SK-N-SH treated with all-trans-retinoic acid at 6 μM for 48 hours (cell line): ENCODE measurements around the gene HOXD8.

Experiments used
- ATAC-seq: fragments of 200-7000 bp; cut with Tn5 transposase; 3 replicates; pipeline ENCODE4 v1.9.1; 2020; ENCODE audit warnings: mild to moderate bottlenecking, moderate library complexity
- BACH2 ChIP-seq: fragments of 250-450 bp; sonication (Bioruptor Pico); IDR thresholded peaks from 2 replicates; pipeline ENCODE4 v1.9.0; 2021; ENCODE audit warnings: mild to moderate bottlenecking, borderline replicate concordance
- CREB5 ChIP-seq: fragments of 250-450 bp; sonication (Bioruptor Pico); IDR thresholded peaks from 2 replicates; pipeline ENCODE4 v1.5.1; 2020; ENCODE audit warnings: low read depth, mild to moderate bottlenecking, moderate library complexity
- ESRRG ChIP-seq: fragments of 250-450 bp; sonication (Bioruptor Pico); IDR thresholded peaks from 2 replicates; pipeline ENCODE4 v1.6.1; 2021; ENCODE audit warnings: mild to moderate bottlenecking
- GLIS3 ChIP-seq: fragments of 250-450 bp; sonication (Bioruptor Pico); IDR thresholded peaks from 2 replicates; pipeline ENCODE4 v1.5.0; 2020; ENCODE audit warnings: mild to moderate bottlenecking, moderate library complexity
- ISL1 ChIP-seq: fragments of 250-450 bp; sonication (Bioruptor Pico); IDR thresholded peaks from 2 replicates; pipeline ENCODE4 v2.1.2; 2022; ENCODE audit warnings: mild to moderate bottlenecking, moderate library complexity
- PATZ1 ChIP-seq: fragments of 250-450 bp; sonication (Bioruptor Pico); IDR thresholded peaks from 2 replicates; pipeline ENCODE4 v1.8.0; 2020; ENCODE audit warnings: mild to moderate bottlenecking, moderate library complexity, borderline replicate concordance
- RARB ChIP-seq: fragments of 250-450 bp; sonication (Bioruptor Pico); IDR thresholded peaks from 2 replicates; pipeline ENCODE4 v1.8.0; 2021; ENCODE audit warnings: mild to moderate bottlenecking, moderate library complexity
- SNAI2 ChIP-seq: fragments of 250-450 bp; sonication (Bioruptor Pico); IDR thresholded peaks from 2 replicates; pipeline ENCODE4 v1.5.0; 2020; ENCODE audit warnings: mild to moderate bottlenecking, moderate library complexity
- TCF4 ChIP-seq: fragments of 250-450 bp; sonication (Bioruptor Pico); IDR thresholded peaks from 2 replicates; pipeline ENCODE4 v1.8.0; 2021; ENCODE audit warnings: mild to moderate bottlenecking, moderate library complexity, borderline replicate concordance
- TOX ChIP-seq: fragments of 250-450 bp; sonication (Bioruptor Pico); IDR thresholded peaks from 2 replicates; pipeline ENCODE4 v1.8.0; 2021; ENCODE audit warnings: mild to moderate bottlenecking, moderate library complexity, borderline replicate concordance
- TSHZ2 ChIP-seq: fragments of 250-450 bp; sonication (Bioruptor Pico); IDR thresholded peaks from 2 replicates; pipeline ENCODE4 v1.5.0; 2020; ENCODE audit warnings: mild to moderate bottlenecking, moderate library complexity
- ZC3H10 ChIP-seq: fragments of 250-450 bp; sonication (Bioruptor Pico); IDR thresholded peaks from 2 replicates; pipeline ENCODE4 v1.5.1; 2021; ENCODE audit warnings: mild to moderate bottlenecking, moderate library complexity
- ZFP3 ChIP-seq: fragments of 250-450 bp; sonication (Bioruptor Pico); IDR thresholded peaks from 2 replicates; pipeline ENCODE4 v1.5.0; 2020; ENCODE audit warnings: mild to moderate bottlenecking, moderate library complexity
- ZFP30 ChIP-seq: fragments of 450-650 bp; formaldehyde crosslinking; IDR thresholded peaks from 2 replicates; pipeline ENCODE4 v1.5.0; 2022; ENCODE audit warnings: mild to moderate bottlenecking, moderate library complexity
- ZNF70 ChIP-seq: fragments of 450-650 bp; formaldehyde crosslinking; IDR thresholded peaks from 2 replicates; pipeline ENCODE4 v1.5.0; 2020; ENCODE audit warnings: mild to moderate bottlenecking, moderate library complexity
- ZNF8 ChIP-seq: fragments of 450-650 bp; formaldehyde crosslinking; IDR thresholded peaks from 2 replicates; pipeline ENCODE4 v1.5.0; 2020; ENCODE audit warnings: mild to moderate bottlenecking, moderate library complexity

The HOXD8 gene

GRCh38 chr2:176136374-176137251, 7.1 kb downstream of the HOXD8 start:
- peak; percentile 21 for ATAC-seq
- TF ChIP-seq TSHZ2 (CRISPR knock-in tag) (no peak), ISL1 (CRISPR knock-in tag) (no peak)

GRCh38 chr2:176137252-176137580, 7.7 kb downstream of the HOXD8 start:
- TF ChIP-seq TOX (CRISPR knock-in tag) (no peak), CREB5 (no peak), ZNF70 (no peak), SNAI2 (CRISPR knock-in tag) (no peak), PATZ1 (CRISPR knock-in tag) (no peak), ZNF8 (CRISPR knock-in tag) (no peak), TSHZ2 (CRISPR knock-in tag) (no peak), ZC3H10 (no peak), ISL1 (CRISPR knock-in tag) (no peak)
- no peak for ATAC-seq

- no peak for ATAC-seq
- TF ChIP-seq ZFP30 (no peak), RARB (CRISPR knock-in tag) (no peak), ZFP3 (no peak), TSHZ2 (CRISPR knock-in tag) (no peak), TCF4 (CRISPR knock-in tag) (no peak), BACH2 (no peak), ISL1 (CRISPR knock-in tag) (no peak), ESRRG (CRISPR knock-in tag) (no peak)
- TF ChIP-seq, all 23 proteins: peak for 0
Observed at GRCh38 chr2:176137906-176138305, 8.4 kb downstream of the HOXD8 start.

GRCh38 chr2:176138526-176138922, 9.0 kb downstream of the HOXD8 start:
- ATAC-seq, result no peak
- no peak for TF ChIP-seq ZNF70
- no peak for TF ChIP-seq GLIS3 (CRISPR knock-in tag)
